Epithelial cell of proximal tubule (primary cell): Measurements from ENCODE around the gene ZNF683. TPM values are rescaled to one million over a fixed set of nuclear protein-coding genes. Genes with fewer than 3 reads are reported as not detected.

Source experiments
- DNase-seq: peaks from one replicate; pipeline ENCODE4 v3.0.0-alpha.2; 2011; ENCODE audit warnings: low read depth
- H3K4me3 ChIP-seq: 2 replicates; pipeline ENCODE4 v1.5.1; 2011; ENCODE audit warnings: low read depth, mild to moderate bottlenecking, low read length
- total RNA-seq: library from RNA; depleted of rRNA; stranded (reverse); fragments of >200 nt; gene quantifications from 2 replicates; pipeline ENCODE4 v1.2.3, GENCODE V29; 2015
- TF ChIP-seq, protein P1 (sequence below): conservative IDR thresholded peaks from 2 replicates; pipeline ENCODE4 v1.5.1; 2012; ENCODE audit warnings: low read depth, mild to moderate bottlenecking, low read length

The ZNF683 gene
- total RNA-seq, 1 donor from 2014 or later = not detected

DNA sequence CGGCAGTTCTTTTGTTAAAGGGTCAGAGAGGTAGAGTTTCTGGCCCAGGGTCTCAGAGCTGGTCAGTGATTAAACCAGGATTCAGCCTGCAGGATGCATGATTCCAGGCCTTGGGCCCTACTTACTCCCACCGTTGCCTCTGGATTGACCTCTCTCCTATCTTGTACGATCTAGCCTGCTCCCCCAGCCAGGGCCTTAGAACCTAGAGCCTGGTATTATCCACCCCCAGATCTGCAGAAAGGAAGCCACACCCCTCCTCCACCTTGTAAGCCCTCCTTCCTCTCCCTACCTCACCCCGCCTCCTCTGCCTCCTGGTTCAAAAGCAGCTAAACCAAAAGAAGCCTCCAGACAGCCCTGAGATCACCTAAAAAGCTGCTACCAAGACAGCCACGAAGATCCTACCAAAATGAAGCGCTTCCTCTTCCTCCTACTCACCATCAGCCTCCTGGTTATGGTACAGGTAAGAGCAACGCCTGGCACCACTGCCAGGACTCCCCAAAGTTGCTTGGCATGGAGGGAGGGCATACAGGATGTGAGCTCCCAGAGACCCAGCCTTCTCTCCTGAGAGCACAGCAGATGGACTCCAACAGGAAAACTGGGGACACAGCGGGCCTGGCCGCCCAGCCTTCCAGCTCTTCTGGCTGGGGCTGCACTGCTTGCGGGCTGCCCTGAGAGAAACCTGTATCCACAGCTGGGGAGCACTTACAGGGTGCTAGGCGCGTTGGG is 54.8 kb downstream of the ZNF683 start, which contains the start of gene CD52:
Gene CD52, plus strand, starts transcription at position 347 of the 726 bp plus-strand sequence. Its CDS starts 60 bp downstream, at position 407.
- no peak within 1 kb of the TSS for H3K4me3 ChIP-seq
- no peak for DNase-seq
- TF ChIP-seq, protein P1, sequence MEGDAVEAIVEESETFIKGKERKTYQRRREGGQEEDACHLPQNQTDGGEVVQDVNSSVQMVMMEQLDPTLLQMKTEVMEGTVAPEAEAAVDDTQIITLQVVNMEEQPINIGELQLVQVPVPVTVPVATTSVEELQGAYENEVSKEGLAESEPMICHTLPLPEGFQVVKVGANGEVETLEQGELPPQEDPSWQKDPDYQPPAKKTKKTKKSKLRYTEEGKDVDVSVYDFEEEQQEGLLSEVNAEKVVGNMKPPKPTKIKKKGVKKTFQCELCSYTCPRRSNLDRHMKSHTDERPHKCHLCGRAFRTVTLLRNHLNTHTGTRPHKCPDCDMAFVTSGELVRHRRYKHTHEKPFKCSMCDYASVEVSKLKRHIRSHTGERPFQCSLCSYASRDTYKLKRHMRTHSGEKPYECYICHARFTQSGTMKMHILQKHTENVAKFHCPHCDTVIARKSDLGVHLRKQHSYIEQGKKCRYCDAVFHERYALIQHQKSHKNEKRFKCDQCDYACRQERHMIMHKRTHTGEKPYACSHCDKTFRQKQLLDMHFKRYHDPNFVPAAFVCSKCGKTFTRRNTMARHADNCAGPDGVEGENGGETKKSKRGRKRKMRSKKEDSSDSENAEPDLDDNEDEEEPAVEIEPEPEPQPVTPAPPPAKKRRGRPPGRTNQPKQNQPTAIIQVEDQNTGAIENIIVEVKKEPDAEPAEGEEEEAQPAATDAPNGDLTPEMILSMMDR = no peak

DNA sequence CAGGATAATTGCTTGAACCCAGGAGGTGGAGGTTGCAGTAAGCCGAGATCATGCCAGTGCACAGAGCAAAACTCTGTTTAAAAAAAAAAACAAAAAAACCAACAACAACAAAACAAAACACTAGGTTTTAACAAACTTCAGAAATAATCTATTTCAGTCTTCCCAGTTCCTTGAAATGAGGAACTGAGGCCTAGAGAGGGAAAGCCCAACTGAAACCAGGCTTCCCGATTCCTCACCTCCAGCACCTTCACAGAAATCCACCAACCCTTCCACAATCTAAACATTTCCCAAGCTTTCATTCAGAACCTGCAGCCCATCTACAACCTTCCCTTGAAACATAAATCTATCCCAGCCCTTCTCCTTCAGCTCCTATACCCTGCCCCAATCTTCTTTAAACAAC is 55.4 kb downstream of the ZNF683 start:
- H3K4me3 ChIP-seq = no peak overlapping the region
- no peak for DNase-seq
- TF ChIP-seq, protein P1 = no peak

DNA sequence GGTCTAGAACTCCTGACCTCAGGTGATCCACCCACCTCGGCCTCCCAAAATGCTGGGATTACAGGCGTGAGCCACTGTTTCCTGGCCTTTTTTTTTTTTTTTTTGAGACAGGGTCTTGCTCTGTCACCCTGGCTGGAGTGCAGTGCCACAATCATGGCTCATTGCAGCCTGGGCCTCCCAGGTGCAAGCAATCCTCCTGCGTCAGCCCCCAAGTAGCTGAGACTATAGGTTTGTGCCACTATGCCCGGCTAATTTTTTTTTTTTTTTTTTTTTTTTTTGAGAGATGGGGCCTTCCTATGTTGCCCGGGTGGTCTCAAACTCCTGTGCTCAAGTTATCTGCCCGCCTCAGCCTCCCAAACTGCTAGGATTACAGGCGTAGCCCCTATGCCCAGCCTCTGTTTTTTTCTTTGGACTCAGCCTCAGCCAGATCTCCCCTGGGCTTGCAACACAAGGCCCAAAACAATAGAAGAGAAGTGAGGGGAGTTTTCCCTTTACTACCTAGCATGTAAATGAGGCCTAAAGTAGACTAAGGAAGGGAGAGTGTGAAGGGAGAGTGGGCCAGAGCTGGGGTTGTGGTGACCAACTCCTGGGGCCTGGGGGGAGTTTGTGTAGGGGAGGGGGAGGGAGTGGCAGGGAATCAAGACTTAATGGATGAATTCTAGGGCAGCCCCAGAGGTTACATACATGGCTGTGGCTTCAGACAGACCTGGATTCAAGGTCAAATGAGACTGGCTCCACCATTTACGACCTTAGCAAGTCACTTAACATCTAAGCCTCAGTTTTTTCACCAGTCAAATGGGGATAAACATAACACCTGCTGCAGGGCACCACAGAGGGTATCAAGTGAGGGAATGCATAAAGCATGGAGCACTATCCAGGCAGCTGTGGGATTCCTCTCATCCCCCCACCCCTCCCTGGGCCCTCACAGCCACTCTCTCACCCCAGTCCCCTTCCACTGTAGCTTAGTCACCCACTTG is 56.4 kb downstream of the ZNF683 start:
- DNase-seq = no peak
- H3K4me3 ChIP-seq = no peak overlapping the region
- TF ChIP-seq, protein P1 = no peak

DNA sequence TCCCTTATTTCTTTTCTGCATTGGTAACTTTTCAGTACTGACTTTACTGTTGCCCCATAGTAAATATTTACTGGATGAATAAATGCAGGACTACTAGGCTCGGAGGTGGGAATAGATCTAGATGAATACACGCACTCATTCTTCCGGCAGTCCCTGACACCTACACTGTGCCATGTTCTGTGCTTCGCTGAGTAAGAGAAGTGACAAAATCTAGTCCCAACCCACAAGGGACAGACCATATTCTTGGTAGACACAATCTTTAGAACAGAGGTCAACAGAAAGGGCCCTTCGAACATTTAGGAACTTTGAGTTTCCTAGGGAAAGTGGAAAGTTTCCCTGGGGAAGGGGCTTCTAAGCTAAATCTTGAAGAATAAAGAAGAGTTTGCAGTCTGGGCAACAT is 58.0 kb downstream of the ZNF683 start:
- no peak overlapping the region for H3K4me3 ChIP-seq
- DNase-seq = no peak

More for the DNA sequence above, 58.0 kb downstream of the ZNF683 start:
- TF ChIP-seq, protein P1 = no peak

Other genes starting within 250 kb of the ZNF683 start
- gene FAM110D, start 213.7 kb downstream of the ZNF683 start, total RNA-seq = not detected in 2 replicates
- not detected in 2 replicates for gene C1orf232, start 203.8 kb downstream of the ZNF683 start, total RNA-seq
- 80.4 and 89.3 TPM in 2 replicates for gene ZNF593, start 202.8 kb downstream of the ZNF683 start, total RNA-seq
- gene ZNF593OS, start 200.9 kb downstream of the ZNF683 start, total RNA-seq = not detected in 2 replicates
- 6.7 and 14.8 TPM in 2 replicates for gene CNKSR1, start 195.3 kb downstream of the ZNF683 start, total RNA-seq
- not detected in 2 replicates for gene CATSPER4, start 182.1 kb downstream of the ZNF683 start, total RNA-seq
- 14.6 and 20.8 TPM in 2 replicates for gene CEP85, start 138.6 kb downstream of the ZNF683 start, total RNA-seq
- gene SH3BGRL3, start 92.7 kb downstream of the ZNF683 start, total RNA-seq = 119 and 184 TPM in 2 replicates
- gene UBXN11, start 66.1 kb downstream of the ZNF683 start, total RNA-seq = 3.8 and 4.8 TPM in 2 replicates
- not detected in 2 replicates for gene CD52, start 54.8 kb downstream of the ZNF683 start, total RNA-seq
- 2.8 and 9.3 TPM in 2 replicates for gene CRYBG2, start 18.6 kb downstream of the ZNF683 start, total RNA-seq
- gene LIN28A, start 38.1 kb upstream of the ZNF683 start, total RNA-seq = not detected in 2 replicates
- gene DHDDS, start 59.6 kb upstream of the ZNF683 start, total RNA-seq = 28.4 and 47.9 TPM in 2 replicates
- gene HMGN2, start 99.7 kb upstream of the ZNF683 start, total RNA-seq = 479 and 768 TPM in 2 replicates
- 63.8 and 66.5 TPM in 2 replicates for gene RPS6KA1, start 157.0 kb upstream of the ZNF683 start, total RNA-seq